Measurements from ENCODE around the gene SCAMP4.
A peak's percentile ranks its signal among the peaks of the same experiment; 100 is the strongest.

Gene SCAMP4

DNA sequence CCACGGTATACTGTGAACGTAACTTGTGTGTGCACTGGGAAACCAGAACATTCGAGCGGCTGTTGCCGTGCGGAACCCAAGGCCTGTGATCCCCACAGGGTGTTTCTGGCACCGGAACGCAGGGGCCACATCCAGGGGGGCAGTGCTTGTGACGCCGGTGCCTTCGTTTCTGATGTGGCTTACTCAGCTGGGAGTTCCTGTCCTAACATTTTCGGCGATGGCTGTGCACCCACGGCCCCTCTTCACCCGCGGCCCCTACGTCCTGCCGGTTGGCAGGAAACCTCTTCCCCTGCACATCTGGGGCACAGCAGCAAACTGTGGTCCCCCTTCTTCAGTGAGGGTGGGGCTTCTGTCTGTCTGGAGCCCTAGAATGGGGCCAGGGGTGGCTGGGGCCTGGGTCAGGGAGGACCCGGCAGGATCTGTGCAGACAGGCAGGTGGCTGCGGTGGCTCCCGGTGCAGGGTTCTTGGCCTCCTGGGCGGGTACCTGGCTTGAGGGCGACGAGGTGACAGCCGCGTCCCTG, 61.9 kb downstream of the SCAMP4 start:
- Histone ChIP-seq H3K9me3 (no peaks in the 10 kb centered on the region), H3K4me1 (peaks cover 56% of the 10 kb centered on the region), H3K27me3 (no peaks in the 10 kb centered on the region), H3K36me3 (peaks cover 65% of the 10 kb centered on the region), H3K9ac (peak overlapping the region; percentile 42), H3K4me3 (peak overlapping the region; percentile 41), H3K27ac (peak overlapping the region; percentile 10; the same call in 1 of the 2 replicates), H4K20me1 (peaks cover 94% of the 10 kb centered on the region), H3K4me2 (peak overlapping the region; percentile 85)
- no peak for TF ChIP-seq Cebpa-rat (IDR thresholded peaks at IDR 0.05)

- Histone ChIP-seq H4K20me1 (peaks cover 94% of the 10 kb centered on the region), H3K27ac (no peak overlapping the region)
- no peak for TF ChIP-seq Cebpa-rat (IDR thresholded peaks at IDR 0.05)
Observed at GRCh38 chr19:1968279-1969175, 63.3 kb downstream of the SCAMP4 start.

GRCh38 chr19:1969176-1970002, 64.2 kb downstream of the SCAMP4 start:
- H3K27me3 ChIP-seq, result no peaks in the 10 kb centered on the region
- H3K4me3 ChIP-seq, result no peak overlapping the region
- H3K9me3 ChIP-seq, result no peaks in the 10 kb centered on the region
- no peak overlapping the region for H3K9ac ChIP-seq
- peaks cover 94% of the 10 kb centered on the region for H4K20me1 ChIP-seq
- no peak overlapping the region for H3K27ac ChIP-seq
- no peak for TF ChIP-seq Cebpa-rat (IDR thresholded peaks at IDR 0.05)
- peaks cover 64% of the 10 kb centered on the region for H3K36me3 ChIP-seq
- H3K4me2 ChIP-seq, result no peak overlapping the region
- H3K4me1 ChIP-seq, result peaks cover 40% of the 10 kb centered on the region

More at GRCh38 chr19:1968279-1969175, 63.3 kb downstream of the SCAMP4 start:
- Histone ChIP-seq H3K27me3 (no peaks in the 10 kb centered on the region), H3K4me3 (no peak overlapping the region), H3K36me3 (peaks cover 61% of the 10 kb centered on the region), H3K9ac (no peak overlapping the region), H3K4me1 (peaks cover 47% of the 10 kb centered on the region), H3K9me3 (no peaks in the 10 kb centered on the region), H3K4me2 (no peak overlapping the region)

DNA sequence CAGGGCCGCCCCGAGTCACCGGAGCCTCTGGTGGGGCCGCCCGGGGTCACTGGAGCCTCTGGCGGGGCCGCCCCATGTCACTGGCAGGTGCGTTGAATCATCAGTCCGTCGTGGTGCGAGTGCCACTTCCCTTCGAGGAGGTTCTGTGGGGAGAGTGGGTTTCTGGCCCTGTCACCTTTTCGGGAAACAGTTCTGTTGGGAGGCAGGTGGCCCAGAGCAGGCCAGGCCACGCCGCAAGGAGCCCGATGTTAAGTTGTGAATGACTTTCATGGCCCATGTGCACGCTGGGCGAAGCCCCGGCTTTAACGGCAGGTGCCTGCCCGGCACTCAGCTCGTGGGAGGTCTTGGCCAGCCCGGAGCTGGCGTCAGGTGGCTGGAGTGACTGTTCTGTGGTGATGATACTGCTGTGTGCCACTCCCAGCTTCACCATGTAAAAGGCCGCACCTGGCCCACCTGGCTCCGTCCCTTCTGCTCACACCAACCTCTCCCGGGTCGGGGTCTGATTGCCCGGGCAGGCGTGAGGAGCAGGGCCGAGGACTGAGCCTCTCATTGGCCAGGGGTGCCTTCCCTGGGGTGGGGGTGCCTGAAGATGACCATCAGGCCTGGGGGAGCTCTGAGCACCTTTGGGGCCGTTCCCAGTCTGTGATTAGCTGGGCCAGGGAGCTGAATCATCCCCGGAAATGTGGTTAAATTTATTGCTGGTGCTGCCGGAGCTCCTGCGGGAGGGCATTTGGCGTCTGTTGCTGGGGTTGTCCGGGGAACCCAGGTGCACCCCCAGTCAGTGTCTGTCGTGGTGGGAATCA, 65.0 kb downstream of the SCAMP4 start:
- H3K4me2 ChIP-seq, result no peak overlapping the region
- H3K36me3 ChIP-seq, result peaks cover 68% of the 10 kb centered on the region
- H3K9ac ChIP-seq, result no peak overlapping the region
- no peak overlapping the region for H3K4me3 ChIP-seq
- no peak for TF ChIP-seq Cebpa-rat (IDR thresholded peaks at IDR 0.05)
- no peaks in the 10 kb centered on the region for H3K9me3 ChIP-seq
- H3K4me1 ChIP-seq, result peaks cover 32% of the 10 kb centered on the region
- H3K27ac ChIP-seq, result no peak overlapping the region
- peaks cover 96% of the 10 kb centered on the region for H4K20me1 ChIP-seq
- H3K27me3 ChIP-seq, result no peaks in the 10 kb centered on the region

DNA sequence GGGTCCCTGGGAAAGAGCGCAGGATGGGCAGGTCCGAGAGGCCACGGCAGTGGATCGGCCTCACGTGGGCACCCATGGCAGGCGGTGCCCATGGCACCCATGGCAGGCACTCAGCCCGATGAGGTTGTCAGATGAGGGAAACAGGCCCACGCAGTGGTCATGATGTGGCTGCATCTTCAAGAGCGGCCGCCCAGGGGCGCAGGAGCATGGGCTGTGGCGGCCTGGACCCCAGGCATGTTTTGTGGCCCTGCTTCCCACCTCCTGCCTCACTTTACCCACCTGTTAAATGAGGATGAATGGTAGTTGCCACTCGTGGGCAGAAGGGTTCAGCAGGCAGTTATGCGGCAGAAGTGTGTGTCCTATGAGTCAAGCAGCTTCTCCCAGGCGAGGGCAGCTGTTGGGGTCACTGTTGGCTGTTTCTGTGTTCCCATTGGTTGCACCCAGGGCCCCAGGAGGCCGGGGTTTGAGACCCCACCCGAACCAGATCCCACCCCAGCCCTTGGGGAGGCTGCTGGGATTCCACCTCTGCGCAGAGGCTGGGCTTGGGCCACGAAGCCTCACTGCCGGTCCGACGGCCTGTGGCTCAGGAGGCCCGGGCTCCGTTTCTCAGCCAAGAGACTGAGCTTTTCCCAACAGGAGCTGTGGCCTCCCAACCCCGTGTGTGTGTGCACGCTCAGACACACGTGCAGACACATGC, 65.8 kb downstream of the SCAMP4 start:
- no peak for TF ChIP-seq Cebpa-rat (IDR thresholded peaks at IDR 0.05)
- Histone ChIP-seq H3K9ac (no peak overlapping the region), H3K9me3 (no peaks in the 10 kb centered on the region), H3K4me2 (no peak overlapping the region), H3K36me3 (peaks cover 70% of the 10 kb centered on the region), H3K27me3 (no peaks in the 10 kb centered on the region), H3K4me1 (peaks cover 25% of the 10 kb centered on the region), H3K27ac (no peak overlapping the region), H3K4me3 (no peak overlapping the region), H4K20me1 (peaks cover 96% of the 10 kb centered on the region)

GRCh38 chr19:1974381-1975161, 69.4 kb downstream of the SCAMP4 start:
- Histone ChIP-seq H4K20me1 (peaks cover 85% of the 10 kb centered on the region), H3K4me3 (no peak overlapping the region), H3K4me2 (no peak overlapping the region), H3K27me3 (no peaks in the 10 kb centered on the region), H3K9ac (no peak overlapping the region), H3K36me3 (peaks cover 88% of the 10 kb centered on the region), H3K27ac (no peak overlapping the region), H3K9me3 (no peaks in the 10 kb centered on the region), H3K4me1 (0 out of 2 replicates have a peak, but pooled peaks cover 5% of the 10 kb centered on the region)
- TF ChIP-seq Cebpa-rat (IDR thresholded peaks at IDR 0.05), result no peak

DNA sequence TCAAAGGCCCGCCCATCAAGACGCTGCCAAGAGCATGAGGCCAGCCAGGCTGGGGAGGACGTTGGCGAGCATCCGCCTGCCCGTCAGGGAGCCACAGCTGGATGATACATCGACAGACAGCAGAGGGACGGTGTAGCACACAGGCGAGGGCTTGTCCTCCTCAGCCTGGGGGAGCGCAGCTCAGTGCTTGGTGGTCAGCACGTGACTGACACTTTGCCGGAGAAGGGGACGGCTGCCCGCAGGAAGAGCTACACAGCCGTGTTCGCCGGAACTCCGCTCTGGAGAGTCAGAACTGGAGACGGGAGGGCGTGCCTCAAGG, 69.9 kb downstream of the SCAMP4 start:
- TF ChIP-seq Cebpa-rat (IDR thresholded peaks at IDR 0.05), result no peak
- 0 out of 2 replicates have a peak, but pooled peaks cover 5% of the 10 kb centered on the region for H3K4me1 ChIP-seq
- peaks cover 80% of the 10 kb centered on the region for H4K20me1 ChIP-seq
- H3K4me3 ChIP-seq, result no peak overlapping the region
- no peak overlapping the region for H3K27ac ChIP-seq
- H3K36me3 ChIP-seq, result peaks cover 88% of the 10 kb centered on the region
- no peak overlapping the region for H3K9ac ChIP-seq
- H3K4me2 ChIP-seq, result no peak overlapping the region
- no peaks in the 10 kb centered on the region for H3K27me3 ChIP-seq
- H3K9me3 ChIP-seq, result no peaks in the 10 kb centered on the region
